ENCODE data around the gene PAK1.

The PAK1 gene

DNA sequence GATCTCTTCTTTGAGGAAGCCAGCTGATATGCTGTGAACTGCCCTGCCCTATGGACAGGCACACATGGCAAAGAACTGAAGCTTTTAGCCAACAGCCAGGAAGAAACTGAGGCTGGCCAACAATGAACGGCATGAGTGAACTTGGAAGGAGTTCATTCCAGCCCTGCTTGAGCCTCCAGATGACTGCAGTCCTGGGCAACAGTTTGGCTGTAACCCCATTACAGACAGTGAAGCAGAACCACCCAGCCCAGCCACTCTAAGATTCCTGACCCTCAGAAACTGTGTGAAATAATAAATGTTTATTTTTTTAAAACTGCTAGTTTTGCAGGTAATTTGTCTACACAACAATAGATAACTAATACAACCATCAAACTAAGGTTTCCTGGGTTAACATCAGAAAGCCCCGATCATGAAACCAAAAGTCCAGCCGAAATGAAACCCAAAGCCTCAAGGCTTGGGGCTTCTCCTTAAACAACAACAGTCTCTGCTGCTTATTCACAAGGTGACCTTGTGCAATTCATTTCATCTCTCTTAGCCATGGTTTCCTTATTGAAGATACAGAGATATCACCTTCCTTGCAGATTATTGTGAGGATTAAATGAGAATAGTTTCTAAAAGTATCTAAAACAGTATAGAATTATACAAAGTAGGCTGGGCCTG lies 31.4 kb downstream of the PAK1 start:
- no peak overlapping the region for H3K4me3 ChIP-seq (ENCODE audit: low read length)
- no peak for DNase-seq (ENCODE audit: low read depth, low spot score)

DNA sequence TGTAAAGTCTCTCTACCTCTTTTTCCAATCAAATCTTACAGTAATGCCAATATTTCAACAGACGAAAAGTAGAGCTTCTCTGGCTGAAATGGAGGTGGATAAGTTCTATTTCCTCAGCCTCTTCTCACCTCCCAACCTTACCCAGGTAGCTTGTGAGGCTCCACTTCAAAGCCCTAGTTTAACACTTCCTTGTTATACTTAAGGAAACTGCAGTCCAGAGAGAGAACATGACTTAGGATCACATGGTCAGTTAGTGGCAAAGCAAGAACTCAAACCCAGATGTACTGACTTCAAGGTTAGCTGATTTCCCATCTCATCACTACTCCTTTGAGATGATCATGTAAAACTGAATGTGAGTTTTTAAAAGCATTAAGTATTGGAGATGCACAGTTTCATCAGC lies 32.5 kb downstream of the PAK1 start:
- no peak overlapping the region for H3K4me3 ChIP-seq (ENCODE audit: low read length)
- DNase-seq (ENCODE audit: low read depth, low spot score): no peak

- H3K4me3 ChIP-seq (ENCODE audit: low read length): no peak overlapping the region
- no peak for DNase-seq (ENCODE audit: low read depth, low spot score)
Observed at GRCh38 chr11:77440678-77441077, 33.2 kb downstream of the PAK1 start.

GRCh38 chr11:77438487-77438886 lies 35.4 kb downstream of the PAK1 start:
- DNase-seq (ENCODE audit: low read depth, low spot score): no peak
- no peak overlapping the region for H3K4me3 ChIP-seq (ENCODE audit: low read length)

DNA sequence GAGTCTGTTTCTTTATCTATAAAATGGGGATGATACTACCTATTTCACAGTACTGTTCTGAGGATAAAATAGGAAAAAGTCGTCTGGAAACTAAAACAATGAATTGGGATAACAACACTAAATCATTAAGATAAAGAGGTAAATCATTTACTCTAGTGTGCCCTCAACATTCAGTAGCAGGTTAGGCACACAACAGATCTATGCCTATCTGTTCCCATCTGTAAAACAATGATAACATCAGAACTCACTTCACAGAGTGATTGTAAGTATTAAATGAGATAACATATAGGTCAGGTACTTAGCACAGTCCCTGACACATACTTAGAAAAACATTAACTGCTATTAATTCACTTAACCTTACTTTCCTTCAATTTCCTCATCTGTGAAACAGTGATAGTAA lies 36.9 kb downstream of the PAK1 start:
- DNase-seq (ENCODE audit: low read depth, low spot score): no peak

GRCh38 chr11:77436506-77436905 lies 37.4 kb downstream of the PAK1 start:
- H3K4me3 ChIP-seq (ENCODE audit: low read length): no peak overlapping the region
- DNase-seq (ENCODE audit: low read depth, low spot score): no peak

More for the DNA sequence above, 36.9 kb downstream of the PAK1 start:
- no peak overlapping the region for H3K4me3 ChIP-seq (ENCODE audit: low read length)

- no peak for DNase-seq (ENCODE audit: low read depth, low spot score)
- H3K4me3 ChIP-seq (ENCODE audit: low read length): no peak overlapping the region
Observed at GRCh38 chr11:77435972-77436371, 37.9 kb downstream of the PAK1 start.

GRCh38 chr11:77431813-77432212 lies 42.1 kb downstream of the PAK1 start:
- no peak for DNase-seq (ENCODE audit: low read depth, low spot score)

DNA sequence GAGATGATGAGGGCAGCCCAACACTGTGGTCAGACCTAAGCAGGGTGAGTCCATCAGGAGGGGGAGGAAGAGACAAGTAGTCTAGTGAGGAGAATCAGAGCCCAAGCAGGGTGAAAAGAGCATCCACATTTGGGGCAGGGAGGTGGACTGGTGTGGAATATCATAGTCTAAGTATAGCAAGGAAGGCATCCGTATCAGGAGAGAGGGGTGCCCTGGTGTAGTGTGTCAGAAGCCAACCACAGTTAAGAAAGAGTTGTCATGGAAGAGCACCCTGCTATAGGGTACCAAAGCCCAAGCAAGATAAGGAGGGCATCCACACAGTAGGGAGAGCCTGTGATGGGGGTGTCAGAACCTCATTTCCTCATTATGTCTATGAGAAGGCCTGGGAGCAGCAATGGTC lies 45.3 kb downstream of the PAK1 start:
- no peak overlapping the region for H3K4me3 ChIP-seq (ENCODE audit: low read length)
- DNase-seq (ENCODE audit: low read depth, low spot score): no peak

More at GRCh38 chr11:77431813-77432212, 42.1 kb downstream of the PAK1 start:
- no peak overlapping the region for H3K4me3 ChIP-seq (ENCODE audit: low read length)

DNA sequence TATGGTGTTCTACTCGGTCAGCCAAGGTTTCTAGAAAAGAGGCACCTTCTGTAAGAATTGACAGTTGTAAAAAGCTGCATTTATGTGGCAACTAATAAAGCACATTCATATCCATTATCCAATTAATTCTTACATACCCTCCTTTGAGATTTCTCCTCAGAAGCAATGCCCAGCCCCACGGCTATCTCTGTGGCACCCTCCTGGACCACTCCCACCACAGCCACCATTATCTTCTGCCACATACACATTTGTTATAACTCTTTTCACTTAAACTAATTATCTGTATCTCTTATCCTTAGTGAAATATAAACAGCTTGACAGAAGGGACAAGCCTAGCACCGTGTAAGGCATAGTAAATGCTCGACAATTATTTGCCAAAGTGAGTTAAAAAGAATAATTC lies 48.5 kb downstream of the PAK1 start:
- H3K4me3 ChIP-seq (ENCODE audit: low read length): no peak overlapping the region
- DNase-seq (ENCODE audit: low read depth, low spot score): no peak

DNA sequence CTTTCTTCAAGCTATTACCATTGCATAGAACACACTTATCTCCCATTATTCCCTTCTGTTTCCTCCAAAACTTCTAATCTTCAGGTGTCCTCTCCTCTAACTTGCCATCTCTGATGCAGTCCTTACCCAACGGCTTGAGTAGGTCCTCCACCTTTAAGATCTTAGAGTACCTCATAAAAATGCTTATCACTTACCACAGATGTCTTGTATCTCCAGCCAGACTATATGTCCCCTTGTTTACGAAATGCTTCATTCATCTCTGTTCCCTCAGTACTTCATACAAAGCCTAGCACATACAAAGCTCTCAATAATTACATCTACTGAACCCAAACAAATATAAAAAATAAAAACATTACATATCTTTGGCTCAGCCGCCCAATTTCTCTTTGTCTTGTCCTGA lies 49.2 kb downstream of the PAK1 start:
- no peak overlapping the region for H3K4me3 ChIP-seq (ENCODE audit: low read length)
- no peak for DNase-seq (ENCODE audit: low read depth, low spot score)

DNA sequence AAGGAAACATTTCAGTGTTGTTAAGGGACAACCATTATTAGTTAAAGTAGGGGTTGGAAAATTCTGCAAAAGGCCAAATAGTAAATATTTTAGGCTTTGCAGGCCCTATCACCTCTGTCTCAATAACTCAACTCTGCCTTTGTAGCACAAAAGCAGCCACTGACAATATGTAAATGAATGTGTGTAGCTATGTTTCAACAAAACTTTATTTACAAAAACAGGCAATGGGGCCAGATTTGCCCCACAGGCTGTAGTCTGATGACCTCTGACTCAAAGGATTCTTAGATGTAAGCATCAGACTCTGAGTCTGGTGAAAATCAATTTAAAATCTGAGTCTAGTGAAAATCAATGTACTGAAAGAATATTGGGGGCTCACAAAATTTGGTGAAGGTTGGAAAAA lies 50.3 kb downstream of the PAK1 start:
- no peak overlapping the region for H3K4me3 ChIP-seq (ENCODE audit: low read length)
- DNase-seq (ENCODE audit: low read depth, low spot score): no peak

DNA sequence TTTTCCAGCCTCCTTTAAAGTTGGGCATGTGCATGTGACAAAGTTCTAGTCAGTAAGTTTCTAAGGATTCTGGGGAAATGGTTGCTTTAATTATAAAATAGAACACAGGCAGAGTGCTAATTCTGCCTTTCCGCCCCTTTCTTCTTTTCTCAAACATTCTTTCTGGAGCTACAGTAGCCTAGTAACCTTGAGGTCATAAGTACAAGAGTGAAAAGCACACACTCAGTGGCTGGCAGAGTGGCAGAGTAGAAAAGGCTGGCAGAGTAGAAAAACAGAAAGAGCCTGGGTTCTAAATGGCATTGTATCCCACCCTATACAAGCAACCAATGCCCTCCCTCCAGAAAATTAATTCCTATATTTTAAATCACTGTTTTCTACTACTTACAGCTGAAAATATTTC lies 51.2 kb downstream of the PAK1 start:
- no peak overlapping the region for H3K4me3 ChIP-seq (ENCODE audit: low read length)
- DNase-seq (ENCODE audit: low read depth, low spot score): no peak

GRCh38 chr11:77421041-77421723 lies 52.7 kb downstream of the PAK1 start:
- DNase-seq (ENCODE audit: low read depth, low spot score): no peak

DNA sequence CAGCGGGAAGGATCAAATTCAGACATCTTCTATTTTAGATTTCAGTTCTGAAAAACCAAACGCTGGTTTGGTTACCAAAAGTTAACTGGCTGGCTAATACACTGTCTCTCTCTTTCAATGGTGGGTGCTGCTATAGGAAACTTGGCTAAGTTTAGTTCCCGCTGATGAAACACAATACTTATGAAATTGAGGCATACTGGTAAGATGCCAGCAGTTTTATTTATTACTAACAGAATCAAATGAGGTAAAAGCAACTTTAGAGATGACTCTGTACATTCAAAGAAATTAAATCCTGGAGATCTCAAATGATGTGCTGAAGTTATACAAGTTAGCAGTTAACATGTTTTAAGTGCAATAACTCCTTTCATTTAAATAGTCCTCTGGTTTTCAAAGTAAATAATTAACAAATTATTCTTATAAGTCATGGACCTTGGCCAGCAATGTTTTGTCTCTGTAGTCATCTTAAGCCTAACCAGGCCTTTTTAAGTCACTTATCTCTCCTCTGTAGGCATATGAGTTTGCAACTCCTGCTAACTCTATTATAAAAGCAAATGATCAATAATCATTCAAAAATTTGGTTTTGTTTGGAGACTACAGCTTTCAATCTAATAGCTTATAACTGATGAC lies 54.8 kb downstream of the PAK1 start:
- no peak for DNase-seq (ENCODE audit: low read depth, low spot score)
- H3K4me3 ChIP-seq (ENCODE audit: low read length): no peak overlapping the region

More at GRCh38 chr11:77421041-77421723, 52.7 kb downstream of the PAK1 start:
- no peak overlapping the region for H3K4me3 ChIP-seq (ENCODE audit: low read length)

- no peak for DNase-seq (ENCODE audit: low read depth, low spot score)
- H3K4me3 ChIP-seq (ENCODE audit: low read length): no peak overlapping the region
Observed at GRCh38 chr11:77418155-77418970, 55.5 kb downstream of the PAK1 start.

DNA sequence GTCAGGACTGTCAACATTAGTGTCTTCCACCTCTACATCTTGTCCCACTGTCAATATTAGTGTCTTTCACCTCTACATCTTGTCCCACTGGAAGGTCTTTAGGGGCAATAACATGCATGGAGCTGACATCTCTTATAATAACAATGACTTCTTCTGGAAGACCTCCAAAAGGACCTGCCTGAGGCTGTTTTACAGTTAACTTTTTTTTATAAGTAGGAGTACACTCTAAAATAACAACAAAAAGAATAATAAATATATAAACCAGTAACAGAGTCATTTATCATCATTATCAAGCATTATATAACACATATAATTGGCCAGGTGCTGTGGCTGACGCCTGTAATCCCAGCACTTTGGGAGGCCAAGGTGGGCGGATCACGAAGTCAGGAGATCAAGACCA lies 57.5 kb downstream of the PAK1 start:
- no peak overlapping the region for H3K4me3 ChIP-seq (ENCODE audit: low read length)
- DNase-seq (ENCODE audit: low read depth, low spot score): no peak

GRCh38 chr11:77413850-77414460 lies 59.9 kb downstream of the PAK1 start:
- no peak overlapping the region for H3K4me3 ChIP-seq (ENCODE audit: low read length)
- DNase-seq (ENCODE audit: low read depth, low spot score): no peak

DNA sequence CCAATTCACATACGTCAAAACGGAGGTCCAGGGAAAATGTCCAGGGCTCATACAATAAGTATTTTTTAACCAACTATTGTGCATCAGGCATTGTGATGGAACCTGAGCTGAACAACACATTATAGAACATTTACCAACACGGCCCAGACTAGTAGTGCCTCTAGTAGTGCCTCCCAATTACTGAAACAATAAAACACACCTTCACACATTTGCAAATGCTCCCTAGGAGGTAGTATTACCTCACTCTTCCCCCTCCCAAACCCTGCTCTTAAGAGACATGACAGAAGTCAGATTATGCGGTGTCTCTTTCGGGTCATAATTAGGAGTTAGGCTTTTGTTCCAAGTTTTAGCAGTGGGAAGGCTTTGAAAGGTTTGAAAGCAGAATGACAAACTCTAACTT lies 61.1 kb downstream of the PAK1 start:
- DNase-seq (ENCODE audit: low read depth, low spot score): no peak
- H3K4me3 ChIP-seq (ENCODE audit: low read length): no peak overlapping the region

All from Jurkat, Clone E6-1 (cell line).